ENCODE results near the gene ANKRD16. TPM values are rescaled to one million over a fixed set of nuclear protein-coding genes. Genes with fewer than 3 reads are reported as not detected.
"Not testable (repeated sequence)": the region's sequence is repeated elsewhere in the genome, so short reads cannot be mapped to it uniquely, and the experiment has no call there.

Gene ANKRD16
- total RNA-seq, 1 experiment from 2014 or later: 9.9 TPM

GRCh38 chr10:5871596-5871995, 18.1 kb downstream of the ANKRD16 start:
- H3K27ac Mint-ChIP-seq (ENCODE audit: low read depth, unreplicated experiment): no peak overlapping the region
- no peaks in the 10 kb centered on the region for H3K27me3 Mint-ChIP-seq (ENCODE audit: insufficient read depth, unreplicated experiment)
- ChIA-PET POLR2A (interaction anchor here (0.6 kb wide), 1 partner anchor 15 kb away, joined by 3 read pairs; no protein-coding TSS in a partner anchor), CTCF (interaction anchor here (4.6 kb wide), 1 partner anchor 10 kb away, joined by 43 read pairs; no protein-coding TSS in a partner anchor)
- intact Hi-C loops (cut with micrococcal nuclease): no loop called here
- TF ChIP-seq, protein P1, sequence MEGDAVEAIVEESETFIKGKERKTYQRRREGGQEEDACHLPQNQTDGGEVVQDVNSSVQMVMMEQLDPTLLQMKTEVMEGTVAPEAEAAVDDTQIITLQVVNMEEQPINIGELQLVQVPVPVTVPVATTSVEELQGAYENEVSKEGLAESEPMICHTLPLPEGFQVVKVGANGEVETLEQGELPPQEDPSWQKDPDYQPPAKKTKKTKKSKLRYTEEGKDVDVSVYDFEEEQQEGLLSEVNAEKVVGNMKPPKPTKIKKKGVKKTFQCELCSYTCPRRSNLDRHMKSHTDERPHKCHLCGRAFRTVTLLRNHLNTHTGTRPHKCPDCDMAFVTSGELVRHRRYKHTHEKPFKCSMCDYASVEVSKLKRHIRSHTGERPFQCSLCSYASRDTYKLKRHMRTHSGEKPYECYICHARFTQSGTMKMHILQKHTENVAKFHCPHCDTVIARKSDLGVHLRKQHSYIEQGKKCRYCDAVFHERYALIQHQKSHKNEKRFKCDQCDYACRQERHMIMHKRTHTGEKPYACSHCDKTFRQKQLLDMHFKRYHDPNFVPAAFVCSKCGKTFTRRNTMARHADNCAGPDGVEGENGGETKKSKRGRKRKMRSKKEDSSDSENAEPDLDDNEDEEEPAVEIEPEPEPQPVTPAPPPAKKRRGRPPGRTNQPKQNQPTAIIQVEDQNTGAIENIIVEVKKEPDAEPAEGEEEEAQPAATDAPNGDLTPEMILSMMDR (IDR thresholded peaks at IDR 0.05; ENCODE audit: unreplicated experiment): no peak
- H3K9me3 Mint-ChIP-seq (ENCODE audit: unreplicated experiment): peaks cover 19% of the 10 kb centered on the region
- DNase-seq (ENCODE audit: unreplicated experiment): no peak
- BruUV-seq (replicated peaks): no TSS peak
- peaks cover 15% of the 10 kb centered on the region for H3K36me3 Mint-ChIP-seq (ENCODE audit: insufficient read depth, unreplicated experiment)
- H3K4me3 Mint-ChIP-seq (ENCODE audit: unreplicated experiment): no peak overlapping the region
- H3K4me1 Mint-ChIP-seq (ENCODE audit: insufficient read depth, unreplicated experiment): peaks cover 4% of the 10 kb centered on the region

DNA sequence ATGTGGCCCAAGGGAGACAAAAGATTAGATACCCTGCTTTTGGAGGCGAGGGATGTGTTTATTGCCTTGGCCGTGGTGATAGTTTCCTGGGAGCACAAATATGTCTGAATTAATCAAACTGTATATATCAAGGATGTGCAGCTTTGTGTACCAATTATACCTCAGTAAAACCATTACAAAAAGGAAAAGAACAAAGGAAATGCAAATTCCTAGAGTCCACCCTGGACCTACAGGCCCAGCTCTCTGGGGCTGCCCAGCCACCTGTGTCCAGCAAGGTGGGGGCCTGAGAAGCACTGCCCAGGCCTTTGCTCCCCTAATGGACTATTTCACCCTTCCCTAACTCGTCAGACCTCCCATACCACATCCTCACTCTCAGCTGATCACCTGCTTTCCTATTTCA, 20.5 kb downstream of the ANKRD16 start:
- DNase-seq (ENCODE audit: unreplicated experiment): no peak
- H3K9me3 Mint-ChIP-seq (ENCODE audit: unreplicated experiment): peaks cover 23% of the 10 kb centered on the region

GRCh38 chr10:5868383-5868782, 21.3 kb downstream of the ANKRD16 start:
- ChIA-PET CTCF (interaction anchor here (0.6 kb wide), 2 partner anchors 20 to 30 kb away, joined by 3 read pairs; no protein-coding TSS in a partner anchor), POLR2A (interaction anchor here (0.6 to 2.7 kb wide), 4 partner anchors 11 to 146 kb away, joined by 3 to 8 read pairs (median 4); partner anchors contain the start of genes ANKRD16, FBH1 and GDI2)
- H3K4me1 Mint-ChIP-seq (ENCODE audit: insufficient read depth, unreplicated experiment); BruUV-seq (replicated peaks); DNase-seq (ENCODE audit: unreplicated experiment); intact Hi-C loops (cut with micrococcal nuclease); H3K27me3 Mint-ChIP-seq (ENCODE audit: insufficient read depth, unreplicated experiment); H3K4me3 Mint-ChIP-seq (ENCODE audit: unreplicated experiment); H3K27ac Mint-ChIP-seq (ENCODE audit: low read depth, unreplicated experiment); H3K36me3 Mint-ChIP-seq (ENCODE audit: insufficient read depth, unreplicated experiment): not testable (repeated sequence)
- peaks cover 23% of the 10 kb centered on the region for H3K9me3 Mint-ChIP-seq (ENCODE audit: unreplicated experiment)

More for the DNA sequence above, 20.5 kb downstream of the ANKRD16 start:
- TF ChIP-seq, protein P1 (IDR thresholded peaks at IDR 0.05; ENCODE audit: unreplicated experiment): no peak
- POLR2A ChIA-PET: interaction anchor here (0.6 to 2.7 kb wide), 3 partner anchors 56 to 260 kb away, joined by 3 to 8 read pairs (median 4); partner anchors contain the start of gene GDI2
- H3K36me3 Mint-ChIP-seq (ENCODE audit: insufficient read depth, unreplicated experiment): peaks cover 6% of the 10 kb centered on the region
- H3K4me1 Mint-ChIP-seq (ENCODE audit: insufficient read depth, unreplicated experiment): peaks cover 6% of the 10 kb centered on the region
- H3K27ac Mint-ChIP-seq (ENCODE audit: low read depth, unreplicated experiment): no peak overlapping the region
- BruUV-seq (replicated peaks): no TSS peak
- intact Hi-C loops (cut with micrococcal nuclease): no loop called here
- no peaks in the 10 kb centered on the region for H3K27me3 Mint-ChIP-seq (ENCODE audit: insufficient read depth, unreplicated experiment)
- CTCF ChIA-PET: interaction anchor here (1.5 kb wide), 1 partner anchor 94 kb away, joined by 4 read pairs; no protein-coding TSS in a partner anchor
- H3K4me3 Mint-ChIP-seq (ENCODE audit: unreplicated experiment): no peak overlapping the region

DNA sequence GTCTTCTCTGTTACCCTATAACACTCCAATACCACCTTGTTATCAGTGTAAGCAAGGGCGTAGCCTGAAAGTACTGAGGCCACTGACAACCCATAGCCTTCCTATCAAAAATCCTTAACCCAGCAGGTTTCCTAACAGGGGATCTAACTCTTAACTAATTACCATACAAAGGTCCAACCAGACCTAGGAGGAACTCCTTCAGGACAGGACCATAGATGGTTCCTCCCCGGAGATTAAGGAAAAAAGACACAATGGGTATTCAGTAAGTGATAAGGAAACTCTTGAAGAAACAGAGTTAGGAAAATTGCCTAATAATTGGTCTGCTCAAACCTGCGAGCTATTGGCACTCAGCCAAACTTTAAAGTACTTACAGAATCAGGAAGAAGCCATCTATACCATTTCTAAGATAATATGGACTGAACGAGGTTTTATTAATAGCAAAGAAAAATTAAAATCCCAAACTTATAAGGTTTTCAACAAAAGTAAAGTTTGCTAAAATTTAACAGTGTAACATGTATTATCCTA, 22.5 kb downstream of the ANKRD16 start:
- H3K36me3 Mint-ChIP-seq (ENCODE audit: insufficient read depth, unreplicated experiment); H3K27me3 Mint-ChIP-seq (ENCODE audit: insufficient read depth, unreplicated experiment); DNase-seq (ENCODE audit: unreplicated experiment); intact Hi-C loops (cut with micrococcal nuclease); H3K4me3 Mint-ChIP-seq (ENCODE audit: unreplicated experiment); CTCF ChIA-PET; H3K4me1 Mint-ChIP-seq (ENCODE audit: insufficient read depth, unreplicated experiment); BruUV-seq (replicated peaks); H3K27ac Mint-ChIP-seq (ENCODE audit: low read depth, unreplicated experiment): not testable (repeated sequence)
- peaks cover 23% of the 10 kb centered on the region for H3K9me3 Mint-ChIP-seq (ENCODE audit: unreplicated experiment)
- POLR2A ChIA-PET: interaction anchor here (0.5 to 1.4 kb wide), 4 partner anchors 23 to 841 kb away, joined by 3 to 7 read pairs (median 5); partner anchors contain the start of genes ANKRD16, FBH1 and GDI2

DNA sequence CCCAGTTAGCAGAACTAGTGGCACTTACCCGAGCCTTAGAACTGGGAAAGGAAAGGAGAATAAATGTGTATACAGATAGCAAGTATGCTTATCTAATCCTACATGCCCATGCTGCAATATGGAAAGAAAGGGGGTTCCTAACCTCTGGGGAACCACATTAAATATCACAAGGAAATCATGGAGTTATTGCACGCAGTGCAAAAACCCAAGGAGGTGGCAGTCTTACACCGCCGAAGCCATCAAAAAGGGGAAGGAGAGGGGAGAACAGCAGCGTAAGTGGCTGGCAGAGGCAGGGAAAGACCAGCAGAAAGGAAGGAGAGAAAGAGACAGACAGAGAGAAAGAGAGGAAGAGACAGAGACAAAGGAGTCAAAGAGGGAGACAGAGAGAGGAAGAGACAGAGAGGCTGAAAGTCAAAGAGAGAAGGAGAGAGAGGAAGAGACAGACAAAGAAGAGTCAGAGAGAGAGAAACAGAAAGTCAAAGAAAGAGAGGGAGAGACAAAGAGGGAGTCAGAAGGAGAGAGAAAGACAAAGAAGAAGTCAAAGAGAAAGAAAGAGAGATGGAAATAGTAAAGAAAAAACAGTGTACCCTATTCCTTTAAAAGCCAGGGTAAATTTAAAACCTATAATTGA, 23.1 kb downstream of the ANKRD16 start:
- H3K27me3 Mint-ChIP-seq (ENCODE audit: insufficient read depth, unreplicated experiment); DNase-seq (ENCODE audit: unreplicated experiment); CTCF ChIA-PET; H3K27ac Mint-ChIP-seq (ENCODE audit: low read depth, unreplicated experiment); H3K36me3 Mint-ChIP-seq (ENCODE audit: insufficient read depth, unreplicated experiment); BruUV-seq (replicated peaks); H3K4me3 Mint-ChIP-seq (ENCODE audit: unreplicated experiment); intact Hi-C loops (cut with micrococcal nuclease); H3K4me1 Mint-ChIP-seq (ENCODE audit: insufficient read depth, unreplicated experiment): not testable (repeated sequence)
- H3K9me3 Mint-ChIP-seq (ENCODE audit: unreplicated experiment): peaks cover 23% of the 10 kb centered on the region
- POLR2A ChIA-PET: interaction anchor here (0.5 to 1.1 kb wide), 3 partner anchors 52 to 840 kb away, joined by 3 to 7 read pairs (median 4); partner anchors contain the start of gene GDI2

GRCh38 chr10:5862981-5863685, 26.6 kb downstream of the ANKRD16 start:
- H3K9me3 Mint-ChIP-seq (ENCODE audit: unreplicated experiment): peaks cover 15% of the 10 kb centered on the region
- H3K27me3 Mint-ChIP-seq (ENCODE audit: insufficient read depth, unreplicated experiment); H3K4me3 Mint-ChIP-seq (ENCODE audit: unreplicated experiment); H3K36me3 Mint-ChIP-seq (ENCODE audit: insufficient read depth, unreplicated experiment); intact Hi-C loops (cut with micrococcal nuclease); BruUV-seq (replicated peaks); DNase-seq (ENCODE audit: unreplicated experiment); H3K4me1 Mint-ChIP-seq (ENCODE audit: insufficient read depth, unreplicated experiment); H3K27ac Mint-ChIP-seq (ENCODE audit: low read depth, unreplicated experiment): not testable (repeated sequence)
- POLR2A ChIA-PET: interaction anchor here (1.0 kb wide), 1 partner anchor 28 kb away, joined by 3 read pairs; no protein-coding TSS in a partner anchor
- CTCF ChIA-PET: interaction anchor here (0.6 to 7.4 kb wide), 4 partner anchors 10 to 85 kb away, joined by 3 to 43 read pairs (median 4); no protein-coding TSS in a partner anchor

All from MCF 10A (cell line).